KMS-11 (cell line): Measurements from ENCODE around the gene NR0B2.

Experiments used
- H2AFZ ChIP-seq: fragments of 200-600 bp; sonication (generic); 2 replicates; pipeline ENCODE4 v1.6.1; 2016; ENCODE audit warnings: antibody characterized with exemption, mixed run types, low read depth
- H3K27ac ChIP-seq: fragments of 200-600 bp; sonication (generic); 2 replicates; pipeline ENCODE4 v1.6.1; 2016; ENCODE audit warnings: mild to moderate bottlenecking, mixed run types
- H3K27me3 ChIP-seq: fragments of 200-600 bp; sonication (generic); 2 replicates; pipeline ENCODE4 v1.6.1; 2017; ENCODE audit warnings: mild to moderate bottlenecking, low read depth, mixed run types, moderate library complexity; ENCODE audit not compliant: insufficient read depth
- H3K36me3 ChIP-seq: fragments of 200-600 bp; sonication (generic); 2 replicates; pipeline ENCODE4 v1.6.1; 2017; ENCODE audit warnings: mild to moderate bottlenecking, mixed run types; ENCODE audit not compliant: insufficient read depth
- H3K4me1 ChIP-seq: fragments of 200-600 bp; sonication (generic); 2 replicates; pipeline ENCODE4 v1.6.1; 2016; ENCODE audit warnings: mild to moderate bottlenecking, low read depth, mixed run types; ENCODE audit not compliant: poor library complexity, severe bottlenecking
- H3K4me2 ChIP-seq: fragments of 200-600 bp; sonication (generic); 2 replicates; pipeline ENCODE4 v1.7.0; 2016; ENCODE audit warnings: mild to moderate bottlenecking, mixed run types
- H3K4me3 ChIP-seq: fragments of 200-600 bp; sonication (generic); IDR thresholded peaks from 2 replicates; pipeline ENCODE4 v1.6.1; 2017; ENCODE audit warnings: low read depth, low read length, mixed read lengths; ENCODE audit not compliant: insufficient read depth
- H3K79me2 ChIP-seq: fragments of 200-600 bp; sonication (generic); 2 replicates; pipeline ENCODE4 v1.6.1; 2016; ENCODE audit warnings: low read depth, mixed run types; ENCODE audit not compliant: insufficient read depth
- H3K9ac ChIP-seq: fragments of 200-600 bp; sonication (generic); 2 replicates; pipeline ENCODE4 v1.6.1; 2016; ENCODE audit warnings: mild to moderate bottlenecking, mixed run types
- H4K20me1 ChIP-seq: fragments of 200-600 bp; sonication (generic); 2 replicates; pipeline ENCODE4 v1.6.1; 2016; ENCODE audit warnings: mild to moderate bottlenecking, mixed run types; ENCODE audit not compliant: insufficient read depth
- CTCF ChIP-seq: fragments of 200-600 bp; sonication (generic); conservative IDR thresholded peaks from 2 replicates; pipeline ENCODE4 v1.6.1; 2017; ENCODE audit warnings: low read depth, mild to moderate bottlenecking, antibody characterized with exemption, low read length, moderate library complexity, mixed read lengths

The NR0B2 gene

GRCh38 chr1:26913389-26913753 lies 404 bp downstream of the NR0B2 start:
- Histone ChIP-seq H3K36me3 (no peaks in the 10 kb centered on the region), H4K20me1 (no peaks in the 10 kb centered on the region), H3K79me2 (no peaks in the 10 kb centered on the region), H3K4me1 (no peaks in the 10 kb centered on the region), H3K4me2 (no peak overlapping the region), H3K27ac (no peak overlapping the region), H3K27me3 (no peaks in the 10 kb centered on the region), H3K9ac (no peak overlapping the region), H3K4me3 (no peak overlapping the region), H2AFZ (no peak overlapping the region)
- TF ChIP-seq CTCF, result no peak

- no peaks in the 10 kb centered on the region for H3K36me3 ChIP-seq
- no peak overlapping the region for H3K27ac ChIP-seq
- no peak overlapping the region for H3K4me3 ChIP-seq
- no peak overlapping the region for H2AFZ ChIP-seq
- TF ChIP-seq CTCF, result no peak
- H3K4me2 ChIP-seq, result no peak overlapping the region
- no peaks in the 10 kb centered on the region for H3K79me2 ChIP-seq
- no peaks in the 10 kb centered on the region for H4K20me1 ChIP-seq
- H3K9ac ChIP-seq, result no peak overlapping the region
- no peaks in the 10 kb centered on the region for H3K4me1 ChIP-seq
- no peaks in the 10 kb centered on the region for H3K27me3 ChIP-seq
Measured at GRCh38 chr1:26912147-26912490, 1.7 kb downstream of the NR0B2 start.

GRCh38 chr1:26911399-26912146 lies 2.2 kb downstream of the NR0B2 start:
- no peak overlapping the region for H3K4me2 ChIP-seq
- H3K27ac ChIP-seq, result no peak overlapping the region
- no peak overlapping the region for H2AFZ ChIP-seq
- no peaks in the 10 kb centered on the region for H3K4me1 ChIP-seq
- no peak overlapping the region for H3K4me3 ChIP-seq
- TF ChIP-seq CTCF, result no peak
- H3K27me3 ChIP-seq, result no peaks in the 10 kb centered on the region
- no peaks in the 10 kb centered on the region for H3K36me3 ChIP-seq
- no peaks in the 10 kb centered on the region for H4K20me1 ChIP-seq
- no peaks in the 10 kb centered on the region for H3K79me2 ChIP-seq
- no peak overlapping the region for H3K9ac ChIP-seq

GRCh38 chr1:26910343-26911160 lies 3.2 kb downstream of the NR0B2 start:
- Histone ChIP-seq H3K79me2 (no peaks in the 10 kb centered on the region), H3K4me3 (no peak overlapping the region), H3K9ac (no peak overlapping the region), H3K27ac (no peak overlapping the region), H3K4me1 (no peaks in the 10 kb centered on the region), H3K27me3 (no peaks in the 10 kb centered on the region), H3K4me2 (no peak overlapping the region), H3K36me3 (no peaks in the 10 kb centered on the region), H4K20me1 (no peaks in the 10 kb centered on the region), H2AFZ (no peak overlapping the region)
- no peak for TF ChIP-seq CTCF
